Fibroblast of lung (primary cell): ENCODE results near the gene IFIT1B.

Source experiments
- EZH2 ChIP-seq: IDR thresholded peaks from 2 replicates; pipeline ENCODE4 v1.5.1; 2012; ENCODE audit warnings: low read length, control low read depth, mild to moderate bottlenecking; ENCODE audit errors: missing control alignments
- TF ChIP-seq, protein P1 (sequence below), 2 donors: IDR thresholded peaks in 1 of 2; conservative IDR thresholded peaks in 1 of 2; 1 replicate in 1 of 2; 2 replicates in 1 of 2; pipeline ENCODE4 v1.5.1; 2011 to 2012; ENCODE audit warnings: low read length in 2 of 2, control low read depth in 1 of 2, inconsistent platforms in 1 of 2, low read depth in 1 of 2, mild to moderate bottlenecking in 1 of 2

GRCh38 chr10:89330537-89331212 lies 47.2 kb upstream of the IFIT1B start:
- no peak for TF ChIP-seq EZH2
- TF ChIP-seq, protein P1, sequence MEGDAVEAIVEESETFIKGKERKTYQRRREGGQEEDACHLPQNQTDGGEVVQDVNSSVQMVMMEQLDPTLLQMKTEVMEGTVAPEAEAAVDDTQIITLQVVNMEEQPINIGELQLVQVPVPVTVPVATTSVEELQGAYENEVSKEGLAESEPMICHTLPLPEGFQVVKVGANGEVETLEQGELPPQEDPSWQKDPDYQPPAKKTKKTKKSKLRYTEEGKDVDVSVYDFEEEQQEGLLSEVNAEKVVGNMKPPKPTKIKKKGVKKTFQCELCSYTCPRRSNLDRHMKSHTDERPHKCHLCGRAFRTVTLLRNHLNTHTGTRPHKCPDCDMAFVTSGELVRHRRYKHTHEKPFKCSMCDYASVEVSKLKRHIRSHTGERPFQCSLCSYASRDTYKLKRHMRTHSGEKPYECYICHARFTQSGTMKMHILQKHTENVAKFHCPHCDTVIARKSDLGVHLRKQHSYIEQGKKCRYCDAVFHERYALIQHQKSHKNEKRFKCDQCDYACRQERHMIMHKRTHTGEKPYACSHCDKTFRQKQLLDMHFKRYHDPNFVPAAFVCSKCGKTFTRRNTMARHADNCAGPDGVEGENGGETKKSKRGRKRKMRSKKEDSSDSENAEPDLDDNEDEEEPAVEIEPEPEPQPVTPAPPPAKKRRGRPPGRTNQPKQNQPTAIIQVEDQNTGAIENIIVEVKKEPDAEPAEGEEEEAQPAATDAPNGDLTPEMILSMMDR (conservative IDR thresholded peaks at IDR 0.05 in 1 of 2, IDR thresholded peaks at IDR 0.05 in 1 of 2; ENCODE audit: low read depth in 1 of 2, low read length in 2 of 2): no peak
